HG03196 (cell line): ENCODE measurements around the gene NMNAT2.
A peak's percentile ranks its signal among the peaks of the same experiment; 100 is the strongest.

ENCODE experiments used
- ATAC-seq: cut with Tn5 transposase; IDR thresholded peaks from one replicate; pipeline ENCODE4 v1.9.1; 2021; ENCODE audit not compliant: unreplicated experiment

NMNAT2 gene

DNA sequence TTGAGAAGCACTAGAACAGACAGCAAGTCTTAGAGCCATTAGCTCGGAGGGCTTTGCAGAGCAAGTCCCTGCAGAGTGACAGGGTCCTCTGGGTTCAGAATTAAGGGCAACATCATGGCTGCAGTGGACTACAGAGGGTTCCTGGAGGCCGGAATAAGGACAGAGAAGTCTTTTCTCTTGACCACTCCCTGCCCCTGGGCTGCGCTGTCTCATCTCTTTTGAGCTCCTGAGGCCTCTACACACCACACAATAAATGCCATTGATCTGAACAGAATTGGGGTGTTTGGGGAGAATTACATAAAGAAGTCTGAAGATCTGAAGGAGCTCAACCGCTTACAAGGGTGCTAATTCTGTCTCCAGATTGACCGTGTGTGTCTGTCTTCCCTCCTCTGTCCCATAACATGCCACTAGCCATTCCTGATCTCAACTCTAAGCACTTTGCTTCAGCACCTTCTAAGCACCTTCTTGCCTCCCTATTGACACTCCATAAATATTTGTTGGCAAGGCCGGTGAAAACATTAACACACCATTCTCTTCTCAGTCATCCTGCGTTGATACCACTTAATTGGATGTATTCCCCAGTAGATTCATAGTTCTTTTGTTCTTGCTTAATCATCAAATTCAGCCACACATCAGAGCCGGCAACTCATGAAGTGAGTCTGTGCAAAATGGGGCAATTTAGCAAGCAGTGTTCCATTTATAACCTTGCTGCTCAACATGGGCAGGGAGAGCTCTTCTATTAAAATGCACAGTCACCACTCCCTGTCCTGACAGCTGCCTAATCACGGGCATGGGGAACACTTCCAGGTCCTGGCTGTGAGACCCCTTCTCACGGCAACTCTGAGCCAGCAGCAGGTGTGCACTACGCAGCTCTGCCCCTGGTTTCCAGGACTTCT is 49.7 kb downstream of the NMNAT2 start:
- no peak for ATAC-seq

- no peak for ATAC-seq
Measured at GRCh38 chr1:183366116-183366515, 52.1 kb downstream of the NMNAT2 start.

DNA sequence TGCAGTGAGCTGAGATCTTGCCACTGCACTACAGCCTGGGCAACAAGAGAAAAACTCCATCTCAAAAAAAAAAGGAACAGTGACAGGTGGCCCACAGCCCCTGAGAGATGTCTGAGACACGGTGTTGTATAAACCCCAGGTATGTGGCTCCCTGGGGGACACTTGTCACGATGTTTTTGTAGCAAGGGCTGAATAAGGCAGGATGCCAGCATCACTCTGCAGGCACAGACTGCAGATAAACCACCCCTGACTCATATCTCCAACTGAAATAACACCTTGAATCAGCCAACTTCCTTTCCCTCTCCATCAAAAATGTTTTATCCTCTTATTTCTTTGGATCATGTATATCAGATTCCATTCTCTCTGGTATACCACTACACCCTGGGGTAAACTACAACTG is 52.5 kb downstream of the NMNAT2 start:
- no peak for ATAC-seq

DNA sequence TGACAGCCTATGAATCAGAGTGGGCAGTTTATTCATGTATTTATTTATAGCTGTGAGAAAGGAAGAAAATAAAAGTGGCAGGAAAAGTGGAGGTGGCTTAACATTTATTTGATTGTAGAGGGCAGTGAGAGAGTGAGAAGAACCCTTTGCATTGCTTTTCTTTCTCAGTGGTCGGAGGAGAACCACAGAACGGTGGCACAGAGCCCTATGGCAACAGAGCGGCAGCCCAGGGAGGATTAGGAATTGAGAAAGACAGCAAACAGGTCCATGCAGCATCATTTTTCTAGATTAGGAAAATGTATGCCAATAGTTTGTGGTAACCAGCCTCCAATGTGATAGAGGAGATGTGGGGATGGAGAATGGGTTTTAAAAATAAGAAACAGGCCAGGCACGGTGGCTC is 53.1 kb downstream of the NMNAT2 start:
- ATAC-seq: no peak

- ATAC-seq: no peak
Measured at GRCh38 chr1:183363972-183364371, 54.2 kb downstream of the NMNAT2 start.

GRCh38 chr1:183361081-183361480 is 57.1 kb downstream of the NMNAT2 start:
- ATAC-seq: no peak

DNA sequence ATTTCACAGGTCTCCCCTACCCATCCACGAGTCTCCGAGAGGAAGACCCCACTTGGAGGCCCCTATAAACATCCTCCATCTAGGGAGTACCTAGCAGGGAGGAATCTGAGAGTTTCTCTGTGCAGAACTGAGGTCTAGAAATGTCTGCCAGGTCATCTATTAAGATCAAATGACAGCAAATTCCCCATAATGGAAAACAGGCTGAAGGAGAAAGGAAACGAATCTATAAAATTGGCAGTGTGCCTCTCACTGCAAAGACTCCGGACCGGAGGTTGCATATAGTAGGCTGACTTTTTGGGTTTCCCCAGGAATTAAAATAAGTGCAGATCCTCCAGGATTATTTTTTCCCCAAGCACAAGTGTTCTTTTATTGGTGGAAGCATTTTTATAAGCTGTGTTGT is 57.7 kb downstream of the NMNAT2 start:
- ATAC-seq: no peak

- no peak for ATAC-seq
Measured at GRCh38 chr1:183356534-183357182, 61.5 kb downstream of the NMNAT2 start.

DNA sequence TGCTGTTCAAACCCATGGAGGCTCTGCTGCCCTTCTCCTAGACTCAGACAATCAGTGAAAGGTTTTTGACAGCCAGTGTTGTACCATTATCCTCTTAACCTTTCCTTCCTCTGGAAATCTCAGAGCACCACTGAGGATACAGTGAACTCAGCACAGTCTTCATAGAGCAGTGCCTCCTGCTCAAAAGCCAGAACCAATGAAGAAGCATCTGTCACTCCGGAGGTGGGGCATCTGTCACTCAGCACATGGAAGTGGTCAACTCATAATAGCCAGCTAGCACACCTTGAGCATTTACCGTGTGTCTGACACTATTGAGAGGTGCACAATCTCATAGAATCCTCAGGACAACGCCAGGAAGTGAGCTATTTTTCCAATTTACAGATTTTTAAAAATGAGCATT is 62.4 kb downstream of the NMNAT2 start:
- no peak for ATAC-seq

- ATAC-seq: no peak
Measured at GRCh38 chr1:183355181-183355580, 63.0 kb downstream of the NMNAT2 start.

GRCh38 chr1:183353597-183353996 is 64.6 kb downstream of the NMNAT2 start:
- ATAC-seq: no peak

DNA sequence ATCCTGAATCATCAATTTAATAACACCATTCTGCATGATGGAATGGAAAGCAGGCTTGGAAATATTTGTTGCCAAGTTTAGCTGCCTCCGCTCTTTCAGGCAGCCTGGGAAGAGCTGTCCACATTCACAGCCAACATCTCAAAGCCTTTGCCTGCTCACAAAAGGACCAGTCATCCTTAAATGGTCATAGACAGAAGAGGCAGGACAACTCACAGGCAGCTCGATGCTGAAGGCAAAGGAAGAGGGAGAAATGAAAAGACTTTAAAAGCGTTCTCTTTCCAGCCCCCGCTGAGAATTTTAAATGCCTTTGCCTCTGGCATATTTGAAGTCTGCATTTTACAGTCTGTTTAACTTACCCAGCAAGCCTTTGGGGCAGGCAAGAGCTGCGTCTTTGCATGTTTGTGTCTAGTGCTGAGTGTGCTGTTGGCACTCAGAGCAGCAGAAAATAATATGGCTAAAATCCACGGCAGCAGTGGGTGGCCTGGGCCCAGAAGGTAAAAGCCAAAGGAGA is 68.9 kb downstream of the NMNAT2 start:
- no peak for ATAC-seq

DNA sequence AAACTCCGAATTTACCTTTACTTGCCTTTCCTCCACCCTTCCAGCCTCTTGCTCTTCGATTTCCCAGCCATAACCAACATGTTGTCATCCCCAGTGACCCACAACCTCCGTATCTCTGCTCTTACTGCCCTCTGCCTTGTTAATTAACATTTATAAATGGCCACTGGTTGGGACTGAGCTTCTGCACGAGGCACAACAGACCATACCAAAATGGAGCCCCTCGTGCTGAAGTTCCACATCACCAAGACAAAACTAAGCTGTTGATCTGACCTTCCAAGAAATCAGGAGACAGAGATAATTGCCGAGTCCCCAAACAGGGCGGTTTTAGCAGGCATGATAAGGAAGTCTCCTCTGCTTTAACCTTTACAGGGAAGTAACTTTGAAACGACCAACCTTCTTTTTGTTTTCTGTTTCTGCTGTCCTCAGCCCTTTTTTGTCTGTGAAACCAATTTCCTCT is 71.9 kb downstream of the NMNAT2 start:
- ATAC-seq: no peak

- no peak for ATAC-seq
Measured at GRCh38 chr1:183339556-183340167, 78.5 kb downstream of the NMNAT2 start.

GRCh38 chr1:183331091-183331742 is 87.0 kb downstream of the NMNAT2 start:
- no peak for ATAC-seq

- ATAC-seq: no peak
Measured at GRCh38 chr1:183330335-183330734, 87.8 kb downstream of the NMNAT2 start.

GRCh38 chr1:183328371-183328770 is 89.8 kb downstream of the NMNAT2 start:
- ATAC-seq: no peak

DNA sequence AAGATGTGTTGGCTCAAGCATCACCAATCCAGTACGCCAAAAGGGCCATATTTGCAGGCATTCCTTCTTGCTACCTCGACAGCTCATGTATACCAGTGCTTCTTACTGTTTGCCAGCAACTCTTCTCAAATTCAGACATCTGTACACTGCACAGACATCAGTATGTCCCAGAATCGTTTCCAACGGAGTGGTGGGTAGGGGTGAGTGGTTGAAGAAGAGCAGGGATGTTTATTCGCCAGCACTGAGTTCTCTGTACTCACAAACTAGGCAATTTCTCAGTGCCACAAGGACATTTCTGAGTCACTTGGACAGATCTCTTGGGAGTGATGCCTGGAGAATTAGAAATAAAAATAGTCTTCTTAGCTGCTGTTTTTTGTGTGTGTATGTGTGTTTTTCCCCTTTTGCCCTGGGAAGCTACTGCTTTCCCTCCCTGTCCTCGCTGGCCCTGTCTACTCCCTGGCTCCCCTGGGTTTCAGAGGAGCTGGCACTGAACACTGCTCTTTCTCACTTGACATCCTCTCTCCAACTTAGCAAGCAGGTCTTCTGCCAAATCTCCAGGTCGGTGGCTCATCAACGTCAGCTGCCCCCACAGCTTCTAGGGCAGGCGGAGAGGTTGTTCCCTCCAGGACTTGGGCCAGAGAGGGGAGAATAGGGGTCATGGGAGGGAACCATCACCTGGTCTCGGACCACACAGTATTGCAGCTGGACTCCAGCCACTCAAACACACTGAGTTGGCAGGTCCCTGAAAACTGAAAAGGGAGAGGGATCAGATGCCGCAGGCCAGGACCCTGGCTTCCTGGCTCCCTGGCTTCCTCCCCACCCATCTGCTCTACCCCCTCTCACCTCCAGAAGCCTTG is 90.5 kb downstream of the NMNAT2 start:
- no peak for ATAC-seq

DNA sequence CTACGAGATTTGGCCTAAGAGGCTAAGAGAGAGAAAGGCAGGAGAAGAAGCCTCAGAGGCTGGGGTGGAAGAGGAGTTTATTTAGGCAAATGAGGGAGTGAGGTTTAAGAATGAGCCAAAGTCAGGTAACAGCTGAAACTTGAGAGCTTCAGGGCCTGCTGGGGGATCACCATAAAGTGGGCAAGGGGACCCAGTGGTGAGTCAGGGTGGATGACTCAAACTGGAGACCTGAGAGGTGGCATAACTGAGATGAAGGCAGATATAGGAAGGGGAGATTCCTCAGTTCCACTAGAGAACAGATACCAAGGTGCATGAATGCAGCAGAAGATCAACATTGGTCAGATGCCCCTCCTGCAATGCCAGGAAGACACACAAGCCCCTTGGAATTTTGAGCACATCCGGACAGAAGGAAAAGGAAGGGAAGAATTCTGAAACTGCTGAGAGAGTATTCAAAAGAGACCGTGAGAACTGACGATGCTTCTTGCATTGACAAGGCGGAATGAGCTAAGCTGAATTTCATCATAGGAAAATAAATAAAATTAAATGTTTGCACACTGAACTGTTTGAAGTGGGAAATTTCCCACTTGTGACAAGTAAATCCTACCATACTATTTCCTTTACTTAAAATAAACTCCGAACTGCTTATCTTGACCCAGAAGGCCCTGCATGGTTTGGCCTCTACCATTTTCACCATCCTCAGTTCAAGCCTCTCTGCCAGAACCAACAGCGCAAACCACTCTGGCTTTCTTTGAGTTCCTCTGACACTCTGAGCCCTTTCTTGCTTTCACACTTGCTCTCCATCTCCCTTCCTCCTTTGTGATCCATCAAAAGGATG is 94.1 kb downstream of the NMNAT2 start:
- ATAC-seq: peak; percentile 62
